Kidney (tissue), 14 donors: ENCODE results near the gene UCP3. TPM values are rescaled to one million over a fixed set of nuclear protein-coding genes. Genes with fewer than 3 reads are reported as not detected.

Experiments
- DNase-seq, 5 donors: peaks; one replicate each; pipeline ENCODE4 v3.0.0-alpha.2; 2013 to 2020
- FAIRE-seq: peaks from 2 replicates; lab custom pipeline; 2012; peaks lifted over from hg19 to GRCh38; lab: Jason Lieb, UNC
- H3K27ac ChIP-seq, 2 donors: one replicate each; pipeline ENCODE4 v1.7.0; 2013; ENCODE audit warnings: low read depth in 2 of 2, low read length in 2 of 2, inconsistent platforms in 1 of 2
- H3K27me3 ChIP-seq: one replicate; pipeline ENCODE4 v1.7.1; 2013; ENCODE audit warnings: low read length, inconsistent platforms; ENCODE audit not compliant: control insufficient read depth, insufficient read depth
- H3K36me3 ChIP-seq, 3 donors: one replicate each; pipeline versions ENCODE4 v1.7.0 to v1.7.1; 2013; ENCODE audit warnings: low read length in 3 of 3, control low read depth in 1 of 3, inconsistent platforms in 1 of 3; ENCODE audit not compliant: insufficient read depth in 3 of 3, control insufficient read depth in 2 of 3
- H3K4me1 ChIP-seq, 3 donors: one replicate each; pipeline versions ENCODE4 v1.7.0 to v1.7.1; 2013; ENCODE audit warnings: low read length in 3 of 3, inconsistent platforms in 1 of 3, low read depth in 1 of 3; ENCODE audit not compliant: control insufficient read depth in 2 of 3, insufficient read depth in 2 of 3
- H3K4me3 ChIP-seq, 3 donors: one replicate each; pipeline versions ENCODE4 v1.7.0 to v1.8.1; 2013; ENCODE audit warnings: low read length in 3 of 3, control low read depth in 1 of 3, inconsistent platforms in 1 of 3
- H3K9ac ChIP-seq, 3 donors: one replicate each; pipeline versions ENCODE4 v1.7.0 to v1.7.1; 2013; ENCODE audit warnings: low read length in 3 of 3, control low read depth in 1 of 3, inconsistent platforms in 1 of 3
- H3K9me3 ChIP-seq, 3 donors: one replicate each; pipeline versions ENCODE4 v1.7.0 to v1.7.1; 2013; ENCODE audit warnings: low read length in 3 of 3, control low read depth in 1 of 3, inconsistent platforms in 1 of 3; ENCODE audit not compliant: control insufficient read depth in 2 of 3, insufficient read depth in 1 of 3
- intact Hi-C: fragments of 100-400 bp; cut with DNase I; formaldehyde crosslinking; loops from one replicate; pipeline ENCODE4 v1.11.1; 2022
- polyA plus RNA-seq: library from polyadenylated mRNA; stranded (reverse); fragments of 350-450 nt; fragmentation: Illumina TruSeq; extraction: RNeasy Lipid Tissue Mini Kit (QIAGEN cat#74804); gene quantifications from one replicate; pipeline ENCODE4 v1.2.3, GENCODE V29; 2014; ENCODE audit warnings: low read depth, low replicate concordance; ENCODE audit not compliant: insufficient read depth
- total RNA-seq: library from RNA; stranded (reverse); fragmentation: NEBNext Ultra II Directional; extraction: Animal tissue kit (Norgen Biotek cat#: 25700); gene quantifications from one replicate; pipeline ENCODE4 v1.2.1, GENCODE V29; 2021
- TF ChIP-seq, protein P1 (sequence below): IDR thresholded peaks from 3 replicates; pipeline ENCODE4 v1.5.1; 2012; ENCODE audit warnings: mild to moderate bottlenecking, moderate library complexity, borderline replicate concordance; ENCODE audit not compliant: insufficient read depth; ENCODE audit errors: extremely low read depth
- donor health status: control.
- donor health status: control.
- donor health status: control.
- donor health status: control.
- donor health status: control.
- donor health status: DM: yes; HTN: yes; CAD: no.
- donor health status: Normal renal cell carcinoma (clear cell type).

Gene UCP3
- total and polyA plus RNA-seq, 2 donors from 2014 or later, result 0.28 to 4.0 TPM

DNA sequence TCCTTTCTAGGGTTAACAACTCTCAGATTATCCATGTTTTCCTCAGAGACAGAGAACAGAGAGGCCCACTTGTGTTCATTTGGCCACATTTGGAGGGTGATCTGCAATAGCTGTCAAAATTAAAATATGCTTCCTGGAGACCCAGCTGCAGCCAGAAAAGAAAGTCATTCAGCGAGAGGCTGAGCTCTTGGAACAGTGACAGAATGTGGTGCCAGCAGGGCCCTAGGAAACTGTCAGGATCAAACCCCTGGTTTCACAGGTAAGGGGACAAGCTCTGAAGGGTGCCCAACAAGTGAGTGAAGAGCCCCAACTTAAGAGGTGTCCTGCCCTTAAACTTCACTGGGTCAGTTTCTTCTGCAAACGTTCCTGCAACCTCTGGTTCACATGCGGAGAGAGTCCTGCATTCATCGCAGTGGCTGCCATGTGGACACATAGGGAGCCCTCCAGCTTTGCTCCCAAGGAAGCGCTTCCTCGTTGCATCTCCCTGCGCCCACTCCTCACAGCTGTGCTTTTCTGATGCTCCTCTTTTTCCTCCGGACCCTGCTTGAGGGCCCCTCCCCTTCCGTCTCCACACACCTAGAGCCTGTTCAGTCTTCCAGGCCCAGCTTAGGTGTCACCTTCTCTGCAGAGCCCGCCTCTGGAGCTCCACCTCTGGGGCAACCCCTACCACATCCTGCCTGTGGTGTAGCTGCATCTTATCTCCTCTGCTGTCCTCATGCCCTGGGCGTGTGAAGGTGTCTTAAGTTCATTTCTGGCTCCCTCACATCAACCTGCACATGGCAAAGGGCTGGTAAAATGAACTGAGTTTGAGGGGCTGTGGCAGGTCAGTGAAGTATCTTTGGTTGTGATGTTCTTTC lies 3.9 kb downstream of the UCP3 start:
- H3K9me3 ChIP-seq, result no peaks in the 10 kb centered on the region
- H3K4me1 ChIP-seq, result peaks cover 0 to 5% (median 0%) of the 10 kb centered on the region in 3 donors
- no peak overlapping the region for H3K4me3 ChIP-seq
- no peak overlapping the region for H3K9ac ChIP-seq
- no peaks in the 10 kb centered on the region for H3K27me3 ChIP-seq
- no peak for DNase-seq
- TF ChIP-seq, protein P1, sequence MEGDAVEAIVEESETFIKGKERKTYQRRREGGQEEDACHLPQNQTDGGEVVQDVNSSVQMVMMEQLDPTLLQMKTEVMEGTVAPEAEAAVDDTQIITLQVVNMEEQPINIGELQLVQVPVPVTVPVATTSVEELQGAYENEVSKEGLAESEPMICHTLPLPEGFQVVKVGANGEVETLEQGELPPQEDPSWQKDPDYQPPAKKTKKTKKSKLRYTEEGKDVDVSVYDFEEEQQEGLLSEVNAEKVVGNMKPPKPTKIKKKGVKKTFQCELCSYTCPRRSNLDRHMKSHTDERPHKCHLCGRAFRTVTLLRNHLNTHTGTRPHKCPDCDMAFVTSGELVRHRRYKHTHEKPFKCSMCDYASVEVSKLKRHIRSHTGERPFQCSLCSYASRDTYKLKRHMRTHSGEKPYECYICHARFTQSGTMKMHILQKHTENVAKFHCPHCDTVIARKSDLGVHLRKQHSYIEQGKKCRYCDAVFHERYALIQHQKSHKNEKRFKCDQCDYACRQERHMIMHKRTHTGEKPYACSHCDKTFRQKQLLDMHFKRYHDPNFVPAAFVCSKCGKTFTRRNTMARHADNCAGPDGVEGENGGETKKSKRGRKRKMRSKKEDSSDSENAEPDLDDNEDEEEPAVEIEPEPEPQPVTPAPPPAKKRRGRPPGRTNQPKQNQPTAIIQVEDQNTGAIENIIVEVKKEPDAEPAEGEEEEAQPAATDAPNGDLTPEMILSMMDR, result no peak
- FAIRE-seq, result no peak
- H3K27ac ChIP-seq, result no peak overlapping the region
- H3K36me3 ChIP-seq, result peaks cover 0 to 6% (median 4%) of the 10 kb centered on the region in 3 donors
- intact Hi-C loops, result no loop called here

DNA sequence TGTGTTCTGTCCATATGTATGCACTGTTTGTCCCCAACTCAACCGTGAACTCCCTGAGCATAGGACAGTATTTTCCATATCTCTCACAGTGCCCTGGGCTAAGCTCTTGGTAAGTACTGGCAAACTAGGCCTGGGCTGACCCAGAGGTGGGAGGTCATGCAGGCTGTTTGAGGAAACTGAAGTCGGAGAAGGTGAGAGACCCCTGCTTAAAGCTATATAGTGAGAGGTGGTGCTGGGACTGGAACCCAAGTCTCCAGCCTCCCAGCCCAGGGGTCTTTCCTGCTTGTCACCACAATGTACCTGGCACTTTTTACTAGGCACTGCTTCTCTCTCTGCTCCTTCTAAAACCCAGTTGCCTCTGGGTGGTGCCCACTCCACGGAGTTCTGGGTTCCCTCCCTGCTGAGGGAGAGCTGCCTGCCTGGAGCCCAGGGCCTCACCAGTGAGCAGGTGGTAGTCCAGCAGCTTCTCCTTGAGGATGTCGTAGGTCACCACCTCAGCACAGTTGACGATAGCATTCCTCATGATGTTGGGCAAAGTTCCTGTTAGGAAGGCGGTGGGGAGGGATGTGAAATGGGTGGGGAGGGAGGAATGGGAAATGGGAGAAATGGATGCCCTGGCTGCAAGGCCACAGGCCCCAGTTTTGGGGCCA lies 4.7 kb downstream of the UCP3 start:
- intact Hi-C loops, result no loop called here
- no peak for DNase-seq
- no peaks in the 10 kb centered on the region for H3K27me3 ChIP-seq
- no peak overlapping the region for H3K9ac ChIP-seq
- peaks cover 0 to 6% (median 4%) of the 10 kb centered on the region in 3 donors for H3K36me3 ChIP-seq
- no peak for FAIRE-seq
- H3K9me3 ChIP-seq, result no peaks in the 10 kb centered on the region
- H3K4me3 ChIP-seq, result no peak overlapping the region
- no peak overlapping the region for H3K27ac ChIP-seq
- TF ChIP-seq, protein P1, result no peak
- H3K4me1 ChIP-seq, result peaks cover 0 to 5% (median 0%) of the 10 kb centered on the region in 3 donors

DNA sequence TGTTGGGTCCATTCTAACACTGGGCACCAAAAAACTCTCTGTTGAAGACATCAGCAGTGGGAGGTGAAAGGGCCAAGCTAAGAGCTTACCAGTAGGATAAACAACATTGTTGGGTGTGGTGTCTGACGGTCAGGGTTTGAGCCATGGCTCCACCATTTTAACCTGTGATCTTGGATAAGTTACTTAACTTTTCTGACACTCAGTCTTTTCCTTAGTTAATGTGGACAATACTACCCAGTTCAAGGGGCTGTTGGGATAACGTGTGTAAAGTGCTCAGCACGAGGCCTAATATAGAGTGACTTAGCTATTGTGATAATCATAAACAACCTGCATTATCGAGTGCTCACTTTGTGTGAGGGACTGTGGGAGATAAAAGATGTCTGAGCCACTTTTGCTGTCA lies 6.1 kb downstream of the UCP3 start:
- no peak overlapping the region for H3K4me3 ChIP-seq
- no peak overlapping the region for H3K9ac ChIP-seq
- FAIRE-seq (no peak), DNase-seq (no peak)
- no peaks in the 10 kb centered on the region for H3K9me3 ChIP-seq
- H3K27me3 ChIP-seq, result no peaks in the 10 kb centered on the region
- H3K36me3 ChIP-seq, result peaks cover 0 to 6% (median 4%) of the 10 kb centered on the region in 3 donors
- TF ChIP-seq, protein P1, result no peak
- intact Hi-C loops, result no loop called here
- peaks cover 0 to 5% (median 0%) of the 10 kb centered on the region in 3 donors for H3K4me1 ChIP-seq
- H3K27ac ChIP-seq, result no peak overlapping the region
